K562 (cell line): Measurements from ENCODE around the gene ZBTB46. TPM values are rescaled to one million over a fixed set of nuclear protein-coding genes. Genes with fewer than 3 reads are reported as not detected.

Experiments used
- ETS2 ChIP-seq: IDR thresholded peaks from 2 replicates; pipeline ENCODE4 v1.6.1; 2016; ENCODE audit warnings: borderline replicate concordance, missing genetic modification characterization, mild to moderate bottlenecking, moderate library complexity, missing compliant biosample characterization; ENCODE audit not compliant: poor library complexity, severe bottlenecking
- MED1 ChIP-seq: sonication (generic); formaldehyde crosslinking; IDR thresholded peaks from 2 replicates; pipeline ENCODE4 v1.8.1; 2023; ENCODE audit warnings: missing genetic modification reagents, borderline replicate concordance
- PCBP1 ChIP-seq: fragments of 200-400 bp; formaldehyde crosslinking; IDR thresholded peaks from 2 replicates; pipeline ENCODE4 v1.6.1; 2018; ENCODE audit warnings: mild to moderate bottlenecking, low read depth, low read length; ENCODE audit not compliant: poor library complexity, severe bottlenecking
- POLR2A ChIP-seq: fragments of 450-650 bp; conservative IDR thresholded peaks from 2 replicates; pipeline ENCODE4 v1.6.1; 2016
- RBM34 ChIP-seq: fragments of 200-400 bp; formaldehyde crosslinking; IDR thresholded peaks from 2 replicates; pipeline ENCODE4 v1.6.1; 2018; ENCODE audit warnings: low read length, borderline replicate concordance; ENCODE audit not compliant: insufficient read depth
- ZFX ChIP-seq: sonication (generic); formaldehyde crosslinking; IDR thresholded peaks from 2 replicates; pipeline ENCODE4 v1.8.0; 2022; ENCODE audit warnings: mild to moderate bottlenecking, missing genetic modification reagents, moderate library complexity
- ZZZ3 ChIP-seq: fragments of 450-650 bp; IDR thresholded peaks from 2 replicates; pipeline ENCODE4 v1.6.1; 2016; ENCODE audit warnings: antibody characterized with exemption, mild to moderate bottlenecking, moderate library complexity
- polyA plus RNA-seq, 8 experiments: library from polyadenylated mRNA; depleted of rRNA in 4 of 8; stranded (reverse) in 5 of 8; unstranded in 3 of 8; fragments of >200 nt; fragmentation: Nextera tagmentation in 2 of 8; fragmentation: Illumina TruSeq in 1 of 8; extraction: Ambion mirVana in 2 of 8; extraction: Trizol in 1 of 8; gene quantifications; 2 replicates each; pipeline versions ENCODE4 v1.2.1 to v1.2.3, GENCODE V29; 2011 to 2014; ENCODE audit warnings: inconsistent platforms in 1 of 8, missing spikeins in 1 of 8
- total RNA-seq, 7 experiments: library from RNA; depleted of rRNA in 6 of 7; stranded (reverse); fragments of >200 nt in 6 of 7; fragmentation: Illumina TruSeq in 2 of 7; extraction: Trizol in 2 of 7; gene quantifications; 2 replicates each; pipeline versions ENCODE4 v1.2.1 to v1.2.3, GENCODE V29; 2011 to 2021; ENCODE audit warnings: low replicate concordance in 1 of 7
- TF ChIP-seq, protein P1 (sequence below), 2 experiments: fragments of 450-650 bp in 1 of 2; IDR thresholded peaks; 2 replicates each; pipeline ENCODE4 v1.6.1; 2011 to 2017; ENCODE audit warnings: low read depth in 2 of 2, antibody characterized with exemption in 1 of 2, borderline replicate concordance in 1 of 2, low read length in 1 of 2, mild to moderate bottlenecking in 1 of 2, mixed read lengths in 1 of 2; ENCODE audit not compliant: control insufficient read depth in 1 of 2
- TF ChIP-seq, protein P2 (sequence below): fragments of 450-650 bp; IDR thresholded peaks from 2 replicates; pipeline ENCODE4 v1.6.1; 2016; ENCODE audit warnings: mild to moderate bottlenecking
- TF ChIP-seq, protein P3 (sequence below), 2 experiments: fragments of 450-650 bp in 1 of 2; sonication (generic) in 1 of 2; formaldehyde crosslinking in 1 of 2; IDR thresholded peaks in 1 of 2; conservative IDR thresholded peaks in 1 of 2; 2 replicates each; pipeline versions ENCODE4 v1.6.1 to v1.8.1; 2016 to 2023; ENCODE audit warnings: mild to moderate bottlenecking in 2 of 2, moderate library complexity in 2 of 2, inconsistent platforms in 1 of 2, missing genetic modification reagents in 1 of 2
- TF ChIP-seq, protein P4 (sequence below): fragments of 450-650 bp; formaldehyde crosslinking; IDR thresholded peaks from 2 replicates; pipeline ENCODE4 v1.4.0; 2022; ENCODE audit warnings: mild to moderate bottlenecking, moderate library complexity
- TF ChIP-seq, protein P5 (sequence below): fragments of 250-450 bp; sonication (Bioruptor Pico); IDR thresholded peaks from 2 replicates; pipeline ENCODE4 v1.4.0; 2020

Gene ZBTB46
- total and polyA plus RNA-seq, 9 of the 15 experiments (the other 6 are each of a cell fraction or from before 2014, with no cell fraction given): 0.29 to 4.1 (median 1.1) TPM

DNA sequence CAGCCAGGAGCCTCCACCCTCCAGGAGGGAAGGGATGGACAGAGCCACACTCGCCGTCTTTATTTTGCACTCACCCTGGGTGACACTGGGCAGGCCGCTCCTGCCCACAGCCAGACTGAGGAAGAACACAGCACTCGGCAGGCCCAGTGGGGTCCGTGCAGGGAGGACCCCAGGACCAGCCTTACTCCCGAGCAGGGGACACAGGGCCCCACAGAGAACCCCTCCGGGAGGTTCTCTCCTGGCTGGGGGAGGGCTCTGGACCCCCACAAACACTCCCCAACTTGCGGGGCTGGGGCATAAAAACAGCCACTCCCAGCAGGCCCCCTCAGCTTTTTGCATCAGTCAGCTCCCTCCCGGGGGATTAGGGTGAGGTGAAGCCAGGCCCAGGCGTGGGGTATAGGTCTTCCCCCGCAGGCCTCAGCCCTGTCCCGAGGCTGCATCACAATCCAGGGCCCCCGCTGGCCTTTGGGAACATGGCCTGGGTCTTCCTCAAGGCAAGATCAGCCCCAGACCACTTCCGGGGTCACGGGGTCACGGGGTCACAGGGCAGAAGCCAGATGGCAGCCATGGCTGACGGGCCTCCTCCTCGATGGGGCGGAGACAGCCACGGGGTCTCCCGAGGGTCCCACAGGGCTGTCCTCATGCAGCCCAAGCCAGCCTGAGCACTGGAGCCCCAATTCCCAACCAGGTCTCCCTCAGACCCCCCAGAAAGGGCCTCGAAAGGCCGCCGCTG, 131.4 kb downstream of the ZBTB46 start (continued):
- TF ChIP-seq, protein P1, sequence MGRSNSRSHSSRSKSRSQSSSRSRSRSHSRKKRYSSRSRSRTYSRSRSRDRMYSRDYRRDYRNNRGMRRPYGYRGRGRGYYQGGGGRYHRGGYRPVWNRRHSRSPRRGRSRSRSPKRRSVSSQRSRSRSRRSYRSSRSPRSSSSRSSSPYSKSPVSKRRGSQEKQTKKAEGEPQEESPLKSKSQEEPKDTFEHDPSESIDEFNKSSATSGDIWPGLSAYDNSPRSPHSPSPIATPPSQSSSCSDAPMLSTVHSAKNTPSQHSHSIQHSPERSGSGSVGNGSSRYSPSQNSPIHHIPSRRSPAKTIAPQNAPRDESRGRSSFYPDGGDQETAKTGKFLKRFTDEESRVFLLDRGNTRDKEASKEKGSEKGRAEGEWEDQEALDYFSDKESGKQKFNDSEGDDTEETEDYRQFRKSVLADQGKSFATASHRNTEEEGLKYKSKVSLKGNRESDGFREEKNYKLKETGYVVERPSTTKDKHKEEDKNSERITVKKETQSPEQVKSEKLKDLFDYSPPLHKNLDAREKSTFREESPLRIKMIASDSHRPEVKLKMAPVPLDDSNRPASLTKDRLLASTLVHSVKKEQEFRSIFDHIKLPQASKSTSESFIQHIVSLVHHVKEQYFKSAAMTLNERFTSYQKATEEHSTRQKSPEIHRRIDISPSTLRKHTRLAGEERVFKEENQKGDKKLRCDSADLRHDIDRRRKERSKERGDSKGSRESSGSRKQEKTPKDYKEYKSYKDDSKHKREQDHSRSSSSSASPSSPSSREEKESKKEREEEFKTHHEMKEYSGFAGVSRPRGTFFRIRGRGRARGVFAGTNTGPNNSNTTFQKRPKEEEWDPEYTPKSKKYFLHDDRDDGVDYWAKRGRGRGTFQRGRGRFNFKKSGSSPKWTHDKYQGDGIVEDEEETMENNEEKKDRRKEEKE (IDR thresholded peaks at IDR 0.05; ENCODE audit: borderline replicate concordance in 1 of 2, control insufficient read depth in 1 of 2, low read depth in 2 of 2, low read length in 1 of 2): no peak
- TF ChIP-seq POLR2A (no peak; the same call in 1 of the 2 replicates), RBM34 (no peak), ZFX (0 out of 2 replicates have a peak, but pooled peaks have one; percentile 8), ZZZ3 (no peak), ETS2 (tag) (no peak), PCBP1 (peak; percentile 72), MED1 (no peak)
- TF ChIP-seq, protein P2, sequence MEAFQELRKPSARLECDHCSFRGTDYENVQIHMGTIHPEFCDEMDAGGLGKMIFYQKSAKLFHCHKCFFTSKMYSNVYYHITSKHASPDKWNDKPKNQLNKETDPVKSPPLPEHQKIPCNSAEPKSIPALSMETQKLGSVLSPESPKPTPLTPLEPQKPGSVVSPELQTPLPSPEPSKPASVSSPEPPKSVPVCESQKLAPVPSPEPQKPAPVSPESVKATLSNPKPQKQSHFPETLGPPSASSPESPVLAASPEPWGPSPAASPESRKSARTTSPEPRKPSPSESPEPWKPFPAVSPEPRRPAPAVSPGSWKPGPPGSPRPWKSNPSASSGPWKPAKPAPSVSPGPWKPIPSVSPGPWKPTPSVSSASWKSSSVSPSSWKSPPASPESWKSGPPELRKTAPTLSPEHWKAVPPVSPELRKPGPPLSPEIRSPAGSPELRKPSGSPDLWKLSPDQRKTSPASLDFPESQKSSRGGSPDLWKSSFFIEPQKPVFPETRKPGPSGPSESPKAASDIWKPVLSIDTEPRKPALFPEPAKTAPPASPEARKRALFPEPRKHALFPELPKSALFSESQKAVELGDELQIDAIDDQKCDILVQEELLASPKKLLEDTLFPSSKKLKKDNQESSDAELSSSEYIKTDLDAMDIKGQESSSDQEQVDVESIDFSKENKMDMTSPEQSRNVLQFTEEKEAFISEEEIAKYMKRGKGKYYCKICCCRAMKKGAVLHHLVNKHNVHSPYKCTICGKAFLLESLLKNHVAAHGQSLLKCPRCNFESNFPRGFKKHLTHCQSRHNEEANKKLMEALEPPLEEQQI: no peak
- TF ChIP-seq, protein P3, sequence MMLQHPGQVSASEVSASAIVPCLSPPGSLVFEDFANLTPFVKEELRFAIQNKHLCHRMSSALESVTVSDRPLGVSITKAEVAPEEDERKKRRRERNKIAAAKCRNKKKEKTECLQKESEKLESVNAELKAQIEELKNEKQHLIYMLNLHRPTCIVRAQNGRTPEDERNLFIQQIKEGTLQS (IDR thresholded peaks at IDR 0.05): no peak
- TF ChIP-seq, protein P3 (CRISPR knock-in tag; conservative IDR thresholded peaks at IDR 0.05): no peak
- TF ChIP-seq, protein P4, sequence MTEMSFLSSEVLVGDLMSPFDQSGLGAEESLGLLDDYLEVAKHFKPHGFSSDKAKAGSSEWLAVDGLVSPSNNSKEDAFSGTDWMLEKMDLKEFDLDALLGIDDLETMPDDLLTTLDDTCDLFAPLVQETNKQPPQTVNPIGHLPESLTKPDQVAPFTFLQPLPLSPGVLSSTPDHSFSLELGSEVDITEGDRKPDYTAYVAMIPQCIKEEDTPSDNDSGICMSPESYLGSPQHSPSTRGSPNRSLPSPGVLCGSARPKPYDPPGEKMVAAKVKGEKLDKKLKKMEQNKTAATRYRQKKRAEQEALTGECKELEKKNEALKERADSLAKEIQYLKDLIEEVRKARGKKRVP: no peak
- TF ChIP-seq, protein P5, sequence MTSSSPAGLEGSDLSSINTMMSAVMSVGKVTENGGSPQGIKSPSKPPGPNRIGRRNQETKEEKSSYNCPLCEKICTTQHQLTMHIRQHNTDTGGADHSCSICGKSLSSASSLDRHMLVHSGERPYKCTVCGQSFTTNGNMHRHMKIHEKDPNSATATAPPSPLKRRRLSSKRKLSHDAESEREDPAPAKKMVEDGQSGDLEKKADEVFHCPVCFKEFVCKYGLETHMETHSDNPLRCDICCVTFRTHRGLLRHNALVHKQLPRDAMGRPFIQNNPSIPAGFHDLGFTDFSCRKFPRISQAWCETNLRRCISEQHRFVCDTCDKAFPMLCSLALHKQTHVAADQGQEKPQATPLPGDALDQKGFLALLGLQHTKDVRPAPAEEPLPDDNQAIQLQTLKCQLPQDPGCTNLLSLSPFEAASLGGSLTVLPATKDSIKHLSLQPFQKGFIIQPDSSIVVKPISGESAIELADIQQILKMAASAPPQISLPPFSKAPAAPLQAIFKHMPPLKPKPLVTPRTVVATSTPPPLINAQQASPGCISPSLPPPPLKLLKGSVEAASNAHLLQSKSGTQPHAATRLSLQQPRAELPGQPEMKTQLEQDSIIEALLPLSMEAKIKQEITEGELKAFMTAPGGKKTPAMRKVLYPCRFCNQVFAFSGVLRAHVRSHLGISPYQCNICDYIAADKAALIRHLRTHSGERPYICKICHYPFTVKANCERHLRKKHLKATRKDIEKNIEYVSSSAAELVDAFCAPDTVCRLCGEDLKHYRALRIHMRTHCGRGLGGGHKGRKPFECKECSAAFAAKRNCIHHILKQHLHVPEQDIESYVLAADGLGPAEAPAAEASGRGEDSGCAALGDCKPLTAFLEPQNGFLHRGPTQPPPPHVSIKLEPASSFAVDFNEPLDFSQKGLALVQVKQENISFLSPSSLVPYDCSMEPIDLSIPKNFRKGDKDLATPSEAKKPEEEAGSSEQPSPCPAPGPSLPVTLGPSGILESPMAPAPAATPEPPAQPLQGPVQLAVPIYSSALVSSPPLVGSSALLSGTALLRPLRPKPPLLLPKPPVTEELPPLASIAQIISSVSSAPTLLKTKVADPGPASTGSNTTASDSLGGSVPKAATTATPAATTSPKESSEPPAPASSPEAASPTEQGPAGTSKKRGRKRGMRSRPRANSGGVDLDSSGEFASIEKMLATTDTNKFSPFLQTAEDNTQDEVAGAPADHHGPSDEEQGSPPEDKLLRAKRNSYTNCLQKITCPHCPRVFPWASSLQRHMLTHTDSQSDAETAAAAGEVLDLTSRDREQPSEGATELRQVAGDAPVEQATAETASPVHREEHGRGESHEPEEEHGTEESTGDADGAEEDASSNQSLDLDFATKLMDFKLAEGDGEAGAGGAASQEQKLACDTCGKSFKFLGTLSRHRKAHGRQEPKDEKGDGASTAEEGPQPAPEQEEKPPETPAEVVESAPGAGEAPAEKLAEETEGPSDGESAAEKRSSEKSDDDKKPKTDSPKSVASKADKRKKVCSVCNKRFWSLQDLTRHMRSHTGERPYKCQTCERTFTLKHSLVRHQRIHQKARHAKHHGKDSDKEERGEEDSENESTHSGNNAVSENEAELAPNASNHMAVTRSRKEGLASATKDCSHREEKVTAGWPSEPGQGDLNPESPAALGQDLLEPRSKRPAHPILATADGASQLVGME (CRISPR knock-in tag): no peak
- TF ChIP-seq, all 486 proteins: peak for 19
